ENCODE data around the gene VRK2. TPM values are rescaled to one million over a fixed set of nuclear protein-coding genes. Genes with fewer than 3 reads are reported as not detected.
"Not testable (repeated sequence)": the region's sequence is repeated elsewhere in the genome, so short reads cannot be mapped to it uniquely, and the experiment has no call there.

VRK2 gene
- total and polyA plus RNA-seq, 10 donors: 7.4 to 25.4 (median 22.7) TPM

DNA sequence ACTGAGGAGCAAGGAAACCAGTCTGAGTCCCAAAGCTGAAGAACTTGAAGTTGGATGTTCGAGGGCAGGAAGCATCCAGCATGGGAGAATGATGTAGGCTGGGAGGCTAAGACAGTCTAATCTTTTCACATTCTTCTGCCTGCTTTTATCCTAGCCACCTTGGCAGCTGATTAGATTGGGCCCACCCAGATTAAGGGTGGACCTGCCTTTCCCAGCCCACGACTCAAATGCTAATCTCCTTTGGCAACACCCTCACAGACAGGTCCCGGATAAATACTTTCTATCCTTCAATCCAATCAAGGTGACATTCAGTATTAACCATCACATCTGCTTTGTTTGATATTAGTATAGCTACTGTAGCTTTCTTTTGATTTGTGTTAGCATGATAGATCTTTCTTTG, 27.1 kb downstream of the VRK2 start:
- TF ChIP-seq POLR2AphosphoS5 (IDR thresholded peaks at IDR 0.05) (no peak), POLR2A (IDR thresholded peaks at IDR 0.05) (no peak)
- TF ChIP-seq, protein P1, sequence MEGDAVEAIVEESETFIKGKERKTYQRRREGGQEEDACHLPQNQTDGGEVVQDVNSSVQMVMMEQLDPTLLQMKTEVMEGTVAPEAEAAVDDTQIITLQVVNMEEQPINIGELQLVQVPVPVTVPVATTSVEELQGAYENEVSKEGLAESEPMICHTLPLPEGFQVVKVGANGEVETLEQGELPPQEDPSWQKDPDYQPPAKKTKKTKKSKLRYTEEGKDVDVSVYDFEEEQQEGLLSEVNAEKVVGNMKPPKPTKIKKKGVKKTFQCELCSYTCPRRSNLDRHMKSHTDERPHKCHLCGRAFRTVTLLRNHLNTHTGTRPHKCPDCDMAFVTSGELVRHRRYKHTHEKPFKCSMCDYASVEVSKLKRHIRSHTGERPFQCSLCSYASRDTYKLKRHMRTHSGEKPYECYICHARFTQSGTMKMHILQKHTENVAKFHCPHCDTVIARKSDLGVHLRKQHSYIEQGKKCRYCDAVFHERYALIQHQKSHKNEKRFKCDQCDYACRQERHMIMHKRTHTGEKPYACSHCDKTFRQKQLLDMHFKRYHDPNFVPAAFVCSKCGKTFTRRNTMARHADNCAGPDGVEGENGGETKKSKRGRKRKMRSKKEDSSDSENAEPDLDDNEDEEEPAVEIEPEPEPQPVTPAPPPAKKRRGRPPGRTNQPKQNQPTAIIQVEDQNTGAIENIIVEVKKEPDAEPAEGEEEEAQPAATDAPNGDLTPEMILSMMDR (IDR thresholded peaks at IDR 0.05 in 8 of 11, conservative IDR thresholded peaks at IDR 0.05 in 3 of 11): no peak
- intact Hi-C loops (cut with DNase I; ENCODE audit: low total_unique reads): no loop called here
- no peak for DNase-seq
- H3K4me3 ChIP-seq: no peak overlapping the region
- 94 to 98% (median 94%) methylated on average over 3 of the region's 3 CpGs for WGBS, 5 donors
- H3K27me3 ChIP-seq (replicated peaks in 1 of 7): no peaks in the 10 kb centered on the region
- peaks cover 0 to 6% (median 0%) of the 10 kb centered on the region in 6 donors for H3K4me1 ChIP-seq
- peaks cover 0 to 34% (median 0%) of the 10 kb centered on the region in 6 donors for H3K36me3 ChIP-seq
- H3K27ac ChIP-seq: no peak overlapping the region
- peaks cover 0 to 16% (median 5%) of the 10 kb centered on the region in 8 donors for H3K9me3 ChIP-seq

GRCh38 chr2:58081000-58081399, 34.4 kb downstream of the VRK2 start:
- H3K27ac ChIP-seq: no peak overlapping the region
- no peak for TF ChIP-seq POLR2A (IDR thresholded peaks at IDR 0.05)
- TF ChIP-seq, protein P1 (IDR thresholded peaks at IDR 0.05 in 8 of 11, conservative IDR thresholded peaks at IDR 0.05 in 3 of 11): no peak
- intact Hi-C loops (cut with DNase I; ENCODE audit: low total_unique reads): no loop called here
- no peak for DNase-seq
- peaks cover 0 to 16% (median 0%) of the 10 kb centered on the region in 6 donors for H3K36me3 ChIP-seq
- H3K4me3 ChIP-seq: no peak overlapping the region
- H3K27me3 ChIP-seq (replicated peaks in 1 of 7): no peaks in the 10 kb centered on the region
- H3K9me3 ChIP-seq: no peaks in the 10 kb centered on the region
- no peaks in the 10 kb centered on the region for H3K4me1 ChIP-seq

DNA sequence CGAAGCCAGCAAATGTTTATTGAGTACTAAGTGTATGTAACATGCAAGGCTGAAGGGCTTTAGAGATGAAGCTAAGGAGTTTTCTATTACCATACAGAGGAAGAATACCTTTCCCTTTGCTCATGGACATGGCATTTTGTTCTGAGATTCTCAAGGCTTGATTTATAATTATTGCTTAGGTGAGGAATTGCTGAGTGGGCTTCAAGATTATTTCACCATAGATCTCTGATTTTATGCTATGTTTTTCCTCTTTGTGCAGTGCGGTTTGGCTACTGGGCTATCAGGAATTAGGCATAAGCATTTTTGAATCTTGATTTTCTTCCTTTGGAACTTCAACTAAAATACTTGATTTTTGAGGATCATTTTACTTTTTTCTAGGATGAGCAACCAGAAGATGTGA, 42.5 kb downstream of the VRK2 start:
- intact Hi-C loops (cut with DNase I; ENCODE audit: low total_unique reads): no loop called here
- Histone ChIP-seq H3K4me3 (no peak overlapping the region), H3K27me3 (replicated peaks in 1 of 7) (no peaks in the 10 kb centered on the region), H3K27ac (no peak overlapping the region), H3K4me1 (no peaks in the 10 kb centered on the region), H3K36me3 (peaks cover 0 to 69% (median 34%) of the 10 kb centered on the region in 6 donors), H3K9me3 (peaks cover 0 to 11% (median 8%) of the 10 kb centered on the region in 8 donors)
- DNase-seq: no peak
- TF ChIP-seq, protein P1 (IDR thresholded peaks at IDR 0.05 in 8 of 11, conservative IDR thresholded peaks at IDR 0.05 in 3 of 11): no peak
- TF ChIP-seq POLR2AphosphoS5 (IDR thresholded peaks at IDR 0.05) (no peak), POLR2A (IDR thresholded peaks at IDR 0.05) (no peak)
- WGBS, 5 donors: 96 to 99% (median 97%) methylated on average over 2 of the region's 2 CpGs

DNA sequence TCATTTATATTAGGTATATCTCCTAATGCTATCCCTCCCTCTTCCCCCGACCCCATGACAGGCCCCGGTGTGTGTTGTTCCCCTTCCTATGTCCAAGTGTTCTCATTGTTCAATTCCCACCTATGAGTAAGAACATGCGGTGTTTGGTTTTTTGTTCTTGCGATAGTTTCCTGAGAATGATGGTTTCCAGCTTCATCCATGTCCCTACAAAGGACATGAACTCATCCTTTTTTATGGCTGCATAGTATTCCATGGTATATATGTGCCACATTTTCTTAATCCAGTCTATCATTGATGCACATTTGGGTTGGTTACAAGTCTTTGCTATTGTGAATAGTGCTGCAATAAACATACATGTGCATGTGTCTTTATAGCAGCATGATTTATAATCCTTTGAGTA, 46.2 kb downstream of the VRK2 start:
- H3K4me1 ChIP-seq; H3K4me3 ChIP-seq; H3K27ac ChIP-seq; intact Hi-C loops (cut with DNase I; ENCODE audit: low total_unique reads); DNase-seq; H3K27me3 ChIP-seq (replicated peaks in 1 of 7): not testable (repeated sequence)
- H3K36me3 ChIP-seq: peaks cover 0 to 71% (median 34%) of the 10 kb centered on the region in 6 donors
- peaks cover 2 to 30% (median 27%) of the 10 kb centered on the region in 8 donors for H3K9me3 ChIP-seq
- 96 to 99% (median 97%) methylated on average over 4 of the region's 4 CpGs for WGBS, 5 donors

DNA sequence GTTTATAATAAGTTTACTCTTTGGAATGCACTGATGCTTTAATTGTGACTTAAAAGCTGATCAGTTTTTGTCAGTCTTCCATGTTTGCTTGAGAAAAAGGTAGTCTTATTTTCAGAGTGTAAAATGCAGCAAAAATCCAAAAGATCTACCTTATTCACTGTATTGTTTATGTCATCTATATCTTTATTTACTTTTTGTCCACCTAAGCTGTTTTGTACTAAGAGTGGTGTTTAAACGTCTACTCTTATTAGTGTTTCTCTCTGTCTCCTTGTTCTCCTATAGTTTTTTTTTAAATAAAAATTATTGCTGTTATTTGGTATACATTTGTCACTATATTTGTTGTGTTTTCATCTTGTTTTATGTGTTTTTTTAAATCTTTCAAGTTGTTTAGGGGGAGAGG, 50.4 kb downstream of the VRK2 start:
- no peak overlapping the region for H3K27ac ChIP-seq
- WGBS, 5 donors: 80 to 92% (median 90%) methylated on average over 1 of the region's 1 CpG
- H3K9me3 ChIP-seq: peaks cover 2 to 30% (median 27%) of the 10 kb centered on the region in 8 donors
- TF ChIP-seq POLR2A (IDR thresholded peaks at IDR 0.05) (no peak), POLR2AphosphoS5 (IDR thresholded peaks at IDR 0.05) (no peak)
- TF ChIP-seq, protein P1 (IDR thresholded peaks at IDR 0.05 in 8 of 11, conservative IDR thresholded peaks at IDR 0.05 in 3 of 11): no peak
- no peaks in the 10 kb centered on the region for H3K27me3 ChIP-seq (replicated peaks in 1 of 7)
- H3K4me3 ChIP-seq: no peak overlapping the region
- H3K36me3 ChIP-seq: peaks cover 0 to 30% (median 7%) of the 10 kb centered on the region in 6 donors
- intact Hi-C loops (cut with DNase I; ENCODE audit: low total_unique reads): no loop called here
- DNase-seq: no peak
- H3K4me1 ChIP-seq: no peaks in the 10 kb centered on the region

Data from spleen (tissue), 11 donors.